Neuronal stem cell (in vitro differentiated cells): ENCODE results near the gene RNF175.
A peak's percentile ranks its signal among the peaks of the same experiment; 100 is the strongest.

Source experiments
- DNase-seq: peaks from one replicate; pipeline ENCODE4 v3.0.0-alpha.2; 2013; ENCODE audit warnings: low spot score
- H2AFZ ChIP-seq: one replicate; pipeline ENCODE4 v1.6.1; 2013; ENCODE audit warnings: mild to moderate bottlenecking, low read length, inconsistent platforms
- H2AK5ac ChIP-seq: 2 replicates; pipeline ENCODE4 v1.6.1; 2013; ENCODE audit warnings: low read depth, mild to moderate bottlenecking, inconsistent platforms, low read length, moderate library complexity, mixed read lengths
- H2BK120ac ChIP-seq: 2 replicates; pipeline ENCODE4 v1.6.1; 2013; ENCODE audit warnings: low read depth, mild to moderate bottlenecking, inconsistent platforms, low read length, moderate library complexity, mixed read lengths
- H2BK12ac ChIP-seq: one replicate; pipeline ENCODE4 v1.6.1; 2013; ENCODE audit warnings: low read length, inconsistent platforms
- H2BK15ac ChIP-seq: 2 replicates; pipeline ENCODE4 v1.6.1; 2013; ENCODE audit warnings: mild to moderate bottlenecking, low read length, inconsistent platforms, mixed read lengths
- H2BK5ac ChIP-seq: one replicate; pipeline ENCODE4 v1.6.1; 2013; ENCODE audit warnings: inconsistent platforms, mild to moderate bottlenecking, low read length, moderate library complexity
- H3K14ac ChIP-seq: one replicate; pipeline ENCODE4 v1.6.1; 2013; ENCODE audit warnings: low read length, inconsistent platforms
- H3K18ac ChIP-seq: 2 replicates; pipeline ENCODE4 v1.6.1; 2013; ENCODE audit warnings: low read length, inconsistent platforms
- H3K23ac ChIP-seq: 2 replicates; pipeline ENCODE4 v1.6.1; 2013; ENCODE audit warnings: low read depth, mild to moderate bottlenecking, mixed read lengths, low read length, inconsistent platforms; ENCODE audit not compliant: poor library complexity
- H3K27ac ChIP-seq: replicated peaks from 3 replicates; pipeline ENCODE4 v1.5.1; 2013; ENCODE audit warnings: low read length, inconsistent platforms
- H3K27me3 ChIP-seq, 3 experiments: 2 replicates each; pipeline ENCODE4 v1.6.1; 2013; ENCODE audit warnings: low read length in 3 of 3, mild to moderate bottlenecking in 2 of 3, inconsistent platforms in 1 of 3, low read depth in 1 of 3, mixed read lengths in 1 of 3, moderate library complexity in 1 of 3; ENCODE audit not compliant: control insufficient read depth in 3 of 3, insufficient read depth in 3 of 3
- H3K36me3 ChIP-seq, 2 donors: replicated peaks in 1 of 2; 2 replicates each; pipeline ENCODE4 v1.6.1; 2013; ENCODE audit warnings: low read length in 2 of 2; ENCODE audit not compliant: control insufficient read depth in 2 of 2, insufficient read depth in 2 of 2
- H3K4ac ChIP-seq: 2 replicates; pipeline ENCODE4 v1.6.1; 2013; ENCODE audit warnings: inconsistent platforms, mild to moderate bottlenecking, low read length, moderate library complexity
- H3K4me1 ChIP-seq, 2 donors: 1 replicate in 1 of 2; 2 replicates in 1 of 2; pipeline ENCODE4 v1.6.1; 2013; ENCODE audit warnings: low read length in 2 of 2, low read depth in 1 of 2; ENCODE audit not compliant: control insufficient read depth in 2 of 2, insufficient read depth in 1 of 2
- H3K4me2 ChIP-seq: one replicate; pipeline ENCODE4 v1.6.1; 2013; ENCODE audit warnings: mild to moderate bottlenecking, low read length, inconsistent platforms; ENCODE audit not compliant: insufficient read depth, poor library complexity, severe bottlenecking
- H3K4me3 ChIP-seq, 2 donors: 2 replicates each; pipeline ENCODE4 v1.5.1; 2013; ENCODE audit warnings: low read length in 2 of 2, mild to moderate bottlenecking in 2 of 2, inconsistent platforms in 1 of 2, moderate library complexity in 1 of 2
- H3K79me1 ChIP-seq: one replicate; pipeline ENCODE4 v1.6.1; 2013; ENCODE audit warnings: low read depth, mild to moderate bottlenecking, inconsistent platforms, low read length, moderate library complexity
- H3K9ac ChIP-seq: one replicate; pipeline ENCODE4 v1.6.1; 2013; ENCODE audit warnings: mild to moderate bottlenecking, low read depth, low read length, inconsistent platforms; ENCODE audit not compliant: poor library complexity
- H3K9me3 ChIP-seq, 2 donors: replicated peaks in 1 of 2; 2 replicates each; pipeline versions ENCODE3 to v1.6.1; 2013; ENCODE audit warnings: low read length in 2 of 2, mild to moderate bottlenecking in 2 of 2, inconsistent platforms in 1 of 2, low read depth in 1 of 2, mixed read lengths in 1 of 2, moderate library complexity in 1 of 2; ENCODE audit not compliant: control insufficient read depth in 2 of 2, insufficient read depth in 1 of 2
- H4K8ac ChIP-seq: one replicate; pipeline ENCODE4 v1.6.1; 2013; ENCODE audit warnings: low read depth, mild to moderate bottlenecking, inconsistent platforms, low read length, moderate library complexity
- H4K91ac ChIP-seq: one replicate; pipeline ENCODE4 v1.6.1; 2013; ENCODE audit warnings: low read length, low read depth, mild to moderate bottlenecking, inconsistent platforms; ENCODE audit not compliant: poor library complexity
- WGBS, 2 donors: extraction: QIAGEN DNeasy Blood & Tissue Kit; methylation state at CpG; one replicate each; pipeline ENCODE4 v1.1.7; 2013; ENCODE audit warnings: missing lambda C conversion rate in 2 of 2, mixed read lengths in 1 of 2; ENCODE audit not compliant: insufficient read length in 2 of 2, insufficient replicate concordance in 1 of 2; ENCODE audit errors: extremely low coverage in 2 of 2; 5-methylcytosine and 5-hydroxymethylcytosine counted together

The RNF175 gene

GRCh38 chr4:153790962-153791551 is 31.2 kb upstream of the RNF175 start:
- Histone ChIP-seq H3K27me3 (no peaks in the 10 kb centered on the region), H3K4ac (peak overlapping the region; percentile 85), H4K91ac (peak overlapping the region; percentile 98), H3K18ac (peak overlapping the region; percentile 98), H2BK5ac (peak overlapping the region; percentile 79), H3K4me3 (peak overlapping the region; percentile 83 to 97), H3K9ac (peak overlapping the region; percentile 86), H2BK15ac (peak overlapping the region; percentile 77), H3K14ac (no peak overlapping the region), H3K9me3 (peaks cover 0 to 24% of the 10 kb centered on the region in 2 donors), H3K23ac (peak overlapping the region; percentile 12), H2AK5ac (peak overlapping the region; percentile 100), H3K4me2 (peak overlapping the region; percentile 90), H3K79me1 (no peaks in the 10 kb centered on the region), H2AFZ (peak overlapping the region; percentile 80), H4K8ac (peak overlapping the region; percentile 100), H2BK120ac (peak overlapping the region; percentile 51), H3K36me3 (peaks cover 2 to 14% of the 10 kb centered on the region in 2 donors), H3K27ac (peak overlapping the region; percentile 97), H2BK12ac (peak overlapping the region; percentile 96), H3K4me1 (peaks cover 16 to 19% of the 10 kb centered on the region in 2 donors)
- DNase-seq, result peak; percentile 70
- no CpG with 5 or more reads among the region's 51 CpGs for WGBS, 2 donors

GRCh38 chr4:153790500-153790865 is 30.7 kb upstream of the RNF175 start:
- peak overlapping the region; percentile 85 for H3K18ac ChIP-seq
- peak overlapping the region; percentile 97 for H3K27ac ChIP-seq
- no peak overlapping the region for H2BK12ac ChIP-seq
- H3K9ac ChIP-seq, result peak overlapping the region; percentile 51
- WGBS, 2 donors, result no CpG with 5 or more reads among the region's 10 CpGs
- H3K4me3 ChIP-seq, result peak overlapping the region; percentile 92 to 97
- no peak overlapping the region for H3K14ac ChIP-seq
- peaks cover 0 to 24% of the 10 kb centered on the region in 2 donors for H3K9me3 ChIP-seq
- H2BK5ac ChIP-seq, result peak overlapping the region; percentile 79
- H2AK5ac ChIP-seq, result no peak overlapping the region
- peak overlapping the region; percentile 80 for H2AFZ ChIP-seq
- no peak overlapping the region for H3K23ac ChIP-seq
- H2BK120ac ChIP-seq, result no peak overlapping the region
- no peak overlapping the region for H4K8ac ChIP-seq
- H3K36me3 ChIP-seq, result peaks cover 2 to 20% of the 10 kb centered on the region in 2 donors
- peaks cover 19 to 20% of the 10 kb centered on the region in 2 donors for H3K4me1 ChIP-seq
- peak overlapping the region; percentile 90 for H3K4me2 ChIP-seq
- H3K4ac ChIP-seq, result peak overlapping the region; percentile 55
- no peak overlapping the region for H4K91ac ChIP-seq
- peak overlapping the region; percentile 16 for H2BK15ac ChIP-seq
- no peaks in the 10 kb centered on the region for H3K79me1 ChIP-seq
- no peak for DNase-seq
- H3K27me3 ChIP-seq, result no peaks in the 10 kb centered on the region

DNA sequence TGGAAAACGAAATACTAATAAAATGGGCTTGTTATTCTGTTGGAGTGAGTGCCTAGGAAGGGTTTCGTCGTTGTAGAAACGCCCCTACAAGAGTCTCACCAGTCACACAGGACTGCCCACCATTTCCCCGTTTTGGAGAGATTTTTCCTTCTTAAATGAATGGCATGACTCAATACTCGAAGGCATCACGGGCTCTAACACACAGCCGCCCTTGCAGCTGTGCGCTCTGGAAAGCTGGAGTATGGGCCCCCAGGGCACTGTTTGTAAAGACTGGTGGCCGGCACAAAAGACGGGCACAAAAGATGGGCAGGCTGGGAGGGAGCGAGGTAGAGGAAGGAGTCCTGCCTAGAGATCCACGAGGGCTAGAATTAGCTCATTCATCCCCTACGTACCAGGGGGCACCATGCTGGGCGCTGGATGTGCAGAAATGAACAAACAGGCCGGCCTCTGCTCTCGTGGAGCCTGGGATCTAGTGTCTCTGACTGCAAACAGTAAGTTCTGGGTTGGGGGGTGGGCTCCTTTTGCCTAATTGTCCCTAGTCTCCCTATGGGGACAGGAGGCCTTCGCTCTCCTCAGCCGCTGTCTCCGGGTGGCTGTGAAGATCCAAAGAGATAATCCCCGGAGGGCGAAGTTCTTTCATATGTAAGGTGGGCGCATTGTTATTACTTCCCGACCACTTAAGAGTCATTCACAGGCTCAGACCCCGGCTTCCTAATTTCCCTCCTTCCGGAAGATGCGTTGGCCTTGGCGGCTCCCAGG is 30.1 kb upstream of the RNF175 start:
- H3K14ac ChIP-seq, result no peak overlapping the region
- peak overlapping the region; percentile 80 for H2AFZ ChIP-seq
- H2BK5ac ChIP-seq, result peak overlapping the region; percentile 79
- H3K79me1 ChIP-seq, result no peaks in the 10 kb centered on the region
- DNase-seq, result peak; percentile 75
- H2AK5ac ChIP-seq, result peak overlapping the region; percentile 68
- peaks cover 2 to 26% of the 10 kb centered on the region in 2 donors for H3K36me3 ChIP-seq
- peak overlapping the region; percentile 97 for H3K27ac ChIP-seq
- no peak overlapping the region for H4K8ac ChIP-seq
- no peak overlapping the region for H3K23ac ChIP-seq
- peak overlapping the region; percentile 7 for H2BK12ac ChIP-seq
- H3K9me3 ChIP-seq, result peaks cover 0 to 24% of the 10 kb centered on the region in 2 donors
- peak overlapping the region; percentile 55 for H3K4ac ChIP-seq
- no peaks in the 10 kb centered on the region for H3K27me3 ChIP-seq
- peak overlapping the region; percentile 78 for H3K9ac ChIP-seq
- H3K4me3 ChIP-seq, result peak overlapping the region; percentile 92 to 97
- peak overlapping the region; percentile 16 for H2BK15ac ChIP-seq
- H3K4me1 ChIP-seq, result peaks cover 17 to 21% of the 10 kb centered on the region in 2 donors
- peak overlapping the region; percentile 89 for H3K18ac ChIP-seq
- H4K91ac ChIP-seq, result no peak overlapping the region
- H3K4me2 ChIP-seq, result peak overlapping the region; percentile 90
- H2BK120ac ChIP-seq, result peak overlapping the region; percentile 85
- WGBS, 2 donors, result no CpG with 5 or more reads among the region's 28 CpGs
